SK-N-SH (cell line): ENCODE data around the gene MDH2.

ENCODE experiments used
- CTCF ChIP-seq: fragments of 200-600 bp; sonication (generic); IDR thresholded peaks from 2 replicates; pipeline ENCODE4 v1.6.1; 2017; ENCODE audit warnings: antibody characterized with exemption, mild to moderate bottlenecking, moderate library complexity
- RFX5 ChIP-seq: IDR thresholded peaks from 2 replicates; pipeline ENCODE4 v1.6.1; 2012; ENCODE audit warnings: mild to moderate bottlenecking, improper control_type of control experiment, low read length
- TEAD4 ChIP-seq: IDR thresholded peaks from 2 replicates; pipeline ENCODE4 v1.4.0; 2012; ENCODE audit warnings: mild to moderate bottlenecking, borderline replicate concordance; ENCODE audit not compliant: insufficient read depth

GRCh38 chr7:76044375-76044865 lies 3.5 kb upstream of the MDH2 start:
- no peak for TF ChIP-seq TEAD4
- TF ChIP-seq CTCF = no peak
- TF ChIP-seq RFX5 = no peak
